ENCODE results near the gene AP5S1.

DNA sequence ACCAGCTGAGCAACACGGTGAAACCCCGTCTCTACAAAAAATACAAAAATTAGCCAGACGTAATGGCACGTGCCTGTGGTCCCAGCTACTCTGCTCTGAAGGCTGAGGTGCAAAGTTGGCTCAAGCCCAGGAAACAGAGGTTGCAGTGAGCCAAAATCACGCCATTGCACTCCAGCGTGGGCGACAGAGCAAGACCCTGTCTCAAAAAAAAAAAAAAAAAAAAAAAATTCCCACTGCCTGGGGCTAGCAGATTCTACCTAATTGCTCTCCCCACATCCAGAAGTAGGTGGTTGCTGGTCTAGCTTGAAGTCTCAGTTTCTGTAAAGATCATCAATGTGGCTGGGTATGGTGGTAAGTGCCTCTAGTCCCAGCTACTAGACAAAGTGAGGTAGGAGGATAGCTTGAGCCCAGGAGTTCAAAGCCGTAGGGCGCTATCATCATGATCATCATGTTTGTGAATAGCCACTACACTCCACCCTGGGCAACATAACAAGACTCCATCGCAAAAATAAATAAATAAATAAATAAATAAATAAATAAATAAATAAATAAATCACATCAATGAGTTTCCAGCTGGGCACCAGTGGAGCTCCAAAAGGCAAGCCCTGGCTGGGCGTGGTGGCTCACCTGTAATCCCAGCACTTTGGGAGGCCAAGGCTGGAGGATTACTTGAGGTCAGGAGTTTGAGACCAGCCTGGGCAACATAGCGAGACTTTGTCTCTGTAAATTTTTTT is 6.3 kb upstream of the AP5S1 start:
- TF ChIP-seq, protein P1, sequence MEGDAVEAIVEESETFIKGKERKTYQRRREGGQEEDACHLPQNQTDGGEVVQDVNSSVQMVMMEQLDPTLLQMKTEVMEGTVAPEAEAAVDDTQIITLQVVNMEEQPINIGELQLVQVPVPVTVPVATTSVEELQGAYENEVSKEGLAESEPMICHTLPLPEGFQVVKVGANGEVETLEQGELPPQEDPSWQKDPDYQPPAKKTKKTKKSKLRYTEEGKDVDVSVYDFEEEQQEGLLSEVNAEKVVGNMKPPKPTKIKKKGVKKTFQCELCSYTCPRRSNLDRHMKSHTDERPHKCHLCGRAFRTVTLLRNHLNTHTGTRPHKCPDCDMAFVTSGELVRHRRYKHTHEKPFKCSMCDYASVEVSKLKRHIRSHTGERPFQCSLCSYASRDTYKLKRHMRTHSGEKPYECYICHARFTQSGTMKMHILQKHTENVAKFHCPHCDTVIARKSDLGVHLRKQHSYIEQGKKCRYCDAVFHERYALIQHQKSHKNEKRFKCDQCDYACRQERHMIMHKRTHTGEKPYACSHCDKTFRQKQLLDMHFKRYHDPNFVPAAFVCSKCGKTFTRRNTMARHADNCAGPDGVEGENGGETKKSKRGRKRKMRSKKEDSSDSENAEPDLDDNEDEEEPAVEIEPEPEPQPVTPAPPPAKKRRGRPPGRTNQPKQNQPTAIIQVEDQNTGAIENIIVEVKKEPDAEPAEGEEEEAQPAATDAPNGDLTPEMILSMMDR (IDR thresholded peaks at IDR 0.05): no peak
- TF ChIP-seq POLR2A (IDR thresholded peaks at IDR 0.05): no peak

All from heart left ventricle (tissue), 13 donors.